H9 (cell line): Measurements from ENCODE around the gene PDE4B. TPM values are rescaled to one million over a fixed set of nuclear protein-coding genes. Genes with fewer than 3 reads are reported as not detected.

Experiments used
- DNase-seq: peaks from one replicate; pipeline ENCODE4 v3.0.0-alpha.2; 2017
- H2AFZ ChIP-seq: one replicate; pipeline ENCODE4 v1.6.1; 2013; ENCODE audit warnings: mild to moderate bottlenecking, low read length, control low read depth, moderate library complexity
- H2AK5ac ChIP-seq: 2 replicates; pipeline ENCODE4 v1.6.1; 2013; ENCODE audit warnings: low read length, control low read depth, mixed read lengths; ENCODE audit not compliant: insufficient read length
- H2BK120ac ChIP-seq: one replicate; pipeline ENCODE4 v1.6.1; 2013; ENCODE audit warnings: low read depth, mild to moderate bottlenecking, low read length, control low read depth, inconsistent platforms; ENCODE audit not compliant: poor library complexity, severe bottlenecking
- H2BK12ac ChIP-seq: 2 replicates; pipeline ENCODE4 v1.6.1; 2013; ENCODE audit warnings: low read length, control low read depth, mixed read lengths, low read depth; ENCODE audit not compliant: insufficient read length
- H2BK15ac ChIP-seq: 2 replicates; pipeline ENCODE4 v1.6.1; 2013; ENCODE audit warnings: low read depth, low read length, control low read depth
- H2BK20ac ChIP-seq: one replicate; pipeline ENCODE4 v1.6.1; 2013; ENCODE audit warnings: low read depth, mild to moderate bottlenecking, low read length, control low read depth, inconsistent platforms; ENCODE audit not compliant: poor library complexity, severe bottlenecking
- H2BK5ac ChIP-seq: 2 replicates; pipeline ENCODE4 v1.6.1; 2013; ENCODE audit warnings: low read length, control low read depth, mixed read lengths; ENCODE audit not compliant: insufficient read length
- H3K14ac ChIP-seq: 2 replicates; pipeline ENCODE4 v1.6.1; 2013; ENCODE audit warnings: low read length, control low read depth; ENCODE audit not compliant: insufficient read depth
- H3K18ac ChIP-seq: 2 replicates; pipeline ENCODE4 v1.6.1; 2013; ENCODE audit warnings: low read depth, mild to moderate bottlenecking, mixed read lengths, low read length, control low read depth; ENCODE audit not compliant: insufficient read length
- H3K23ac ChIP-seq: 2 replicates; pipeline ENCODE4 v1.6.1; 2013; ENCODE audit warnings: low read length, control low read depth, mixed read lengths, low read depth; ENCODE audit not compliant: insufficient read length
- H3K23me2 ChIP-seq: 2 replicates; pipeline ENCODE4 v1.6.1; 2013; ENCODE audit warnings: low read depth, mild to moderate bottlenecking, mixed read lengths, low read length, control low read depth; ENCODE audit not compliant: insufficient read length, poor library complexity, severe bottlenecking
- H3K27ac ChIP-seq: 2 replicates; pipeline ENCODE4 v1.5.1; 2013; ENCODE audit warnings: low read length, control low read depth, mixed read lengths, low read depth; ENCODE audit not compliant: insufficient read length
- H3K27me3 ChIP-seq: 2 replicates; pipeline ENCODE4 v1.6.1; 2013; ENCODE audit warnings: low read length, control low read depth, inconsistent platforms; ENCODE audit not compliant: insufficient read depth
- H3K4ac ChIP-seq: 2 replicates; pipeline ENCODE4 v1.6.1; 2013; ENCODE audit warnings: low read depth, mild to moderate bottlenecking, control low read depth, inconsistent platforms, low read length, moderate library complexity
- H3K4me1 ChIP-seq: 2 replicates; pipeline ENCODE4 v1.6.1; 2013; ENCODE audit warnings: low read length, control low read depth, inconsistent platforms; ENCODE audit not compliant: insufficient read depth
- H3K4me2 ChIP-seq: 2 replicates; pipeline ENCODE4 v1.6.1; 2013; ENCODE audit warnings: low read length, control low read depth, mixed read lengths; ENCODE audit not compliant: insufficient read length, insufficient read depth
- H3K56ac ChIP-seq: 2 replicates; pipeline ENCODE4 v1.6.1; 2013; ENCODE audit warnings: low read depth, mild to moderate bottlenecking, mixed read lengths, low read length, control low read depth; ENCODE audit not compliant: insufficient read length
- H3K79me1 ChIP-seq: 2 replicates; pipeline ENCODE4 v1.6.1; 2013; ENCODE audit warnings: low read depth, mild to moderate bottlenecking, moderate library complexity, low read length, control low read depth, inconsistent platforms; ENCODE audit not compliant: insufficient read depth, poor library complexity, severe bottlenecking
- H3K79me2 ChIP-seq: 2 replicates; pipeline ENCODE4 v1.6.1; 2013; ENCODE audit warnings: low read length, control low read depth, inconsistent platforms; ENCODE audit not compliant: insufficient read depth
- H3K9ac ChIP-seq: 2 replicates; pipeline ENCODE4 v1.6.1; 2013; ENCODE audit warnings: low read length, control low read depth, mixed read lengths; ENCODE audit not compliant: insufficient read length; ENCODE audit errors: extremely low read depth
- H3K9me3 ChIP-seq: one replicate; pipeline ENCODE4 v1.6.1; 2013; ENCODE audit warnings: low read depth, low read length, inconsistent platforms; ENCODE audit not compliant: control insufficient read depth
- H3T11ph ChIP-seq: one replicate; pipeline ENCODE4 v1.6.1; 2013; ENCODE audit warnings: mild to moderate bottlenecking, low read length, control low read depth, inconsistent platforms
- H4K20me1 ChIP-seq: one replicate; pipeline ENCODE4 v1.6.1; 2013; ENCODE audit not compliant: control insufficient read depth, insufficient read length, insufficient read depth
- H4K5ac ChIP-seq: 2 replicates; pipeline ENCODE4 v1.6.1; 2013; ENCODE audit warnings: low read depth, mild to moderate bottlenecking, mixed read lengths, low read length, control low read depth; ENCODE audit not compliant: insufficient read length
- H4K8ac ChIP-seq: replicated peaks from 2 replicates; pipeline ENCODE4 v1.6.1; 2013; ENCODE audit warnings: low read length, control low read depth, mixed read lengths, low read depth; ENCODE audit not compliant: insufficient read length
- H4K91ac ChIP-seq: 2 replicates; pipeline ENCODE4 v1.6.1; 2013; ENCODE audit warnings: low read depth, mild to moderate bottlenecking, moderate library complexity, mixed read lengths, low read length, control low read depth; ENCODE audit not compliant: insufficient read length
- H3K27ac Mint-ChIP-seq, 3 experiments: 2 replicates in 2 of 3; 3 replicates in 1 of 3; pipeline ENCODE4 v1.8.0; 2020 to 2021; ENCODE audit warnings: mixed read lengths in 3 of 3, mild to moderate bottlenecking in 1 of 3, moderate library complexity in 1 of 3
- H3K27me3 Mint-ChIP-seq: 2 replicates; pipeline ENCODE4 v1.8.0; 2021; ENCODE audit warnings: low read depth, mild to moderate bottlenecking, moderate library complexity, mixed read lengths
- H3K36me3 Mint-ChIP-seq, 3 experiments: 2 replicates in 2 of 3; 3 replicates in 1 of 3; pipeline ENCODE4 v1.8.0; 2020 to 2021; ENCODE audit warnings: low read depth in 3 of 3, mixed read lengths in 3 of 3; ENCODE audit not compliant: insufficient read depth in 1 of 3
- H3K4me1 Mint-ChIP-seq, 2 experiments: 2 replicates each; pipeline ENCODE4 v1.8.0; 2020; ENCODE audit warnings: mixed read lengths in 2 of 2
- H3K4me3 Mint-ChIP-seq, 2 experiments: 2 replicates in 1 of 2; 3 replicates in 1 of 2; pipeline ENCODE4 v1.8.0; 2020 to 2021; ENCODE audit warnings: mild to moderate bottlenecking in 2 of 2, mixed read lengths in 2 of 2, moderate library complexity in 1 of 2
- H3K9me3 Mint-ChIP-seq, 2 experiments: 2 replicates in 1 of 2; 3 replicates in 1 of 2; pipeline ENCODE4 v1.8.0; 2020; ENCODE audit warnings: mild to moderate bottlenecking in 2 of 2, mixed read lengths in 2 of 2, moderate library complexity in 1 of 2
- CTCF ChIP-seq: fragments of 200-600 bp; sonication (generic); conservative IDR thresholded peaks from 3 replicates; pipeline ENCODE4 v1.8.0; 2021; ENCODE audit warnings: antibody characterized with exemption, mild to moderate bottlenecking
- WGBS: extraction: QIAGEN DNeasy Blood & Tissue Kit; methylation state at CpG from one replicate; pipeline ENCODE4 v1.1.7; 2013; ENCODE audit warnings: missing lambda C conversion rate, low lambda C conversion rate, mixed read lengths; ENCODE audit not compliant: insufficient read length; ENCODE audit errors: extremely low coverage; 5-methylcytosine and 5-hydroxymethylcytosine counted together
- total RNA-seq: library from RNA; stranded (reverse); gene quantifications from 2 replicates; pipeline ENCODE4 v1.2.1, GENCODE V29; 2021

The PDE4B gene
- total RNA-seq, 1 experiment from 2014 or later: 19.8 TPM

GRCh38 chr1:66088787-66089186 lies 296.1 kb downstream of the PDE4B start:
- no peaks in the 10 kb centered on the region for H3K36me3 Mint-ChIP-seq
- H3K27me3 Mint-ChIP-seq: no peaks in the 10 kb centered on the region; the same call in 1 of the 2 replicates
- Histone ChIP-seq H3K79me1 (no peaks in the 10 kb centered on the region), H2BK12ac (no peak overlapping the region), H3K27ac (no peak overlapping the region), H4K5ac (no peak overlapping the region), H3T11ph (no peak overlapping the region), H3K4me1 (no peaks in the 10 kb centered on the region), H3K56ac (no peak overlapping the region), H3K4ac (no peak overlapping the region), H2AK5ac (no peak overlapping the region), H2AFZ (no peak overlapping the region), H3K23ac (no peak overlapping the region), H4K91ac (no peak overlapping the region), H3K27me3 (no peaks in the 10 kb centered on the region), H2BK15ac (no peak overlapping the region), H2BK120ac (no peak overlapping the region), H3K14ac (no peak overlapping the region), H2BK20ac (no peak overlapping the region), H4K8ac (no peak overlapping the region), H3K9ac (no peak overlapping the region), H3K9me3 (no peaks in the 10 kb centered on the region), H4K20me1 (no peaks in the 10 kb centered on the region), H3K79me2 (no peaks in the 10 kb centered on the region), H3K23me2 (no peaks in the 10 kb centered on the region), H3K4me2 (no peak overlapping the region), H2BK5ac (no peak overlapping the region), H3K18ac (no peak overlapping the region)
- DNase-seq: no peak
- WGBS: no CpG with 5 or more reads among the region's 3 CpGs
- TF ChIP-seq CTCF: no peak
- no peak overlapping the region for H3K4me3 Mint-ChIP-seq
- H3K9me3 Mint-ChIP-seq: no peaks in the 10 kb centered on the region; a peak in 1 of 5 replicates
- H3K4me1 Mint-ChIP-seq: peaks cover 4 to 5% of the 10 kb centered on the region in 2 experiments; a peak in 2 of 4 replicates
- H3K27ac Mint-ChIP-seq: no peak overlapping the region
